Osteoblast (primary cell): ENCODE measurements around the gene TACC2. TPM values are rescaled to one million over a fixed set of nuclear protein-coding genes. Genes with fewer than 3 reads are reported as not detected.
"Not testable (repeated sequence)": the region's sequence is repeated elsewhere in the genome, so short reads cannot be mapped to it uniquely, and the experiment has no call there.

ENCODE experiments used
- DNase-seq: peaks from one replicate; pipeline ENCODE4 v3.0.0; 2011; ENCODE audit warnings: low spot score, mixed read lengths; ENCODE audit not compliant: insufficient read length; ENCODE audit errors: missing footprints
- H2AFZ ChIP-seq: 2 replicates; pipeline ENCODE4 v1.6.0; 2011; ENCODE audit warnings: mild to moderate bottlenecking, low read length
- H3K27ac ChIP-seq: 2 replicates; pipeline ENCODE4 v1.5.1; 2011; ENCODE audit warnings: mild to moderate bottlenecking, low read depth, low read length, moderate library complexity
- H3K27me3 ChIP-seq: 2 replicates; pipeline ENCODE4 v1.6.0; 2012; ENCODE audit warnings: mild to moderate bottlenecking, control low read depth, inconsistent platforms, low read length, moderate library complexity; ENCODE audit not compliant: insufficient read depth
- H3K36me3 ChIP-seq: 2 replicates; pipeline ENCODE4 v1.5.1; 2011; ENCODE audit warnings: mild to moderate bottlenecking, low read length, control low read depth, moderate library complexity; ENCODE audit not compliant: insufficient read depth
- H3K4me1 ChIP-seq: 2 replicates; pipeline ENCODE4 v1.5.1; 2011; ENCODE audit warnings: mild to moderate bottlenecking, low read length, control low read depth, moderate library complexity; ENCODE audit not compliant: insufficient read depth
- H3K4me2 ChIP-seq: 2 replicates; pipeline ENCODE4 v1.6.0; 2011; ENCODE audit warnings: mild to moderate bottlenecking, low read length; ENCODE audit not compliant: insufficient read depth
- H3K4me3 ChIP-seq: fragments of 200-600 bp; sonication (generic); 3 replicates; pipeline ENCODE4 v1.5.1; 2012; ENCODE audit warnings: mild to moderate bottlenecking, low read length, inconsistent platforms; ENCODE audit not compliant: insufficient read depth
- H3K79me2 ChIP-seq: 2 replicates; pipeline ENCODE4 v1.6.0; 2012; ENCODE audit warnings: mild to moderate bottlenecking, low read length, control low read depth, inconsistent platforms; ENCODE audit not compliant: insufficient read depth
- H3K9me3 ChIP-seq: 2 replicates; pipeline ENCODE4 v1.5.1; 2011; ENCODE audit warnings: low read depth, low read length, control low read depth
- H4K20me1 ChIP-seq: 2 replicates; pipeline ENCODE4 v1.6.0; 2012; ENCODE audit warnings: mild to moderate bottlenecking, low read length, control low read depth; ENCODE audit not compliant: insufficient read depth
- total RNA-seq: library from RNA; depleted of rRNA; stranded (reverse); fragments of >200 nt; gene quantifications from 2 replicates; pipeline ENCODE4 v1.2.3, GENCODE V29; 2012
- TF ChIP-seq, protein P1 (sequence below): IDR thresholded peaks from 2 replicates; pipeline ENCODE4 v1.5.1; 2011; ENCODE audit warnings: mild to moderate bottlenecking, low read depth, low read length, moderate library complexity; ENCODE audit errors: extremely low read depth

TACC2 gene
- total RNA-seq, 1 donor = 5.8 TPM

DNA sequence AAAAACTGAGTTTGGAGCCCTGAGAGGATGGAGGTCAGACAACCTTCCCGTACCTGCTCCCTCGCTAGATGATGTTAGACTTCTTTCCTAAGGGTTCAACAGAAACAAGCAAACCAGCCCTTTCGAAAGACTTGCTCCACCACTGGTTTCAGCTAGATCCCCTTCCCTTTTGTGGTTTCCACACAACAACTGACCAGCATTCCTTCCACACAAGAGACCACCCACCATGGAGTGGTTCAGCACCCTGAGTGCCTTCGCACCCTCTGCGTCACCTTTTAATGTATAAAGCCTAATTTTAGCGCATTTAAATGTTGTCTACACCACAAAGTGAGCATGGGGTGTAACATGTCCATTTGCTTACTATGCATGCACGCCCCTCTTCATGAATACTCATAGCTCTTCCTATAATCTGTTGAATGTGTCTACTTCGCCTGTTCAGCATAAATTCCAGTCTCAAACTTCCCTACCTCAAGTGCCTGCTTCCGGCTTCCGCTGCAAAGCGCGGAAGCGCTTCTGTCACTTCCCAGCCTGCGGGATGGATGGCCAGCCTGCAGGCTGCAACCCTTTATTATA, 69.0 kb downstream of the TACC2 start:
- H3K27me3 ChIP-seq = no peaks in the 10 kb centered on the region
- no peak overlapping the region for H3K4me2 ChIP-seq
- DNase-seq = no peak
- no peak overlapping the region for H2AFZ ChIP-seq
- no peaks in the 10 kb centered on the region for H3K36me3 ChIP-seq
- TF ChIP-seq, protein P1, sequence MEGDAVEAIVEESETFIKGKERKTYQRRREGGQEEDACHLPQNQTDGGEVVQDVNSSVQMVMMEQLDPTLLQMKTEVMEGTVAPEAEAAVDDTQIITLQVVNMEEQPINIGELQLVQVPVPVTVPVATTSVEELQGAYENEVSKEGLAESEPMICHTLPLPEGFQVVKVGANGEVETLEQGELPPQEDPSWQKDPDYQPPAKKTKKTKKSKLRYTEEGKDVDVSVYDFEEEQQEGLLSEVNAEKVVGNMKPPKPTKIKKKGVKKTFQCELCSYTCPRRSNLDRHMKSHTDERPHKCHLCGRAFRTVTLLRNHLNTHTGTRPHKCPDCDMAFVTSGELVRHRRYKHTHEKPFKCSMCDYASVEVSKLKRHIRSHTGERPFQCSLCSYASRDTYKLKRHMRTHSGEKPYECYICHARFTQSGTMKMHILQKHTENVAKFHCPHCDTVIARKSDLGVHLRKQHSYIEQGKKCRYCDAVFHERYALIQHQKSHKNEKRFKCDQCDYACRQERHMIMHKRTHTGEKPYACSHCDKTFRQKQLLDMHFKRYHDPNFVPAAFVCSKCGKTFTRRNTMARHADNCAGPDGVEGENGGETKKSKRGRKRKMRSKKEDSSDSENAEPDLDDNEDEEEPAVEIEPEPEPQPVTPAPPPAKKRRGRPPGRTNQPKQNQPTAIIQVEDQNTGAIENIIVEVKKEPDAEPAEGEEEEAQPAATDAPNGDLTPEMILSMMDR = no peak
- H3K4me1 ChIP-seq = peaks cover 3% of the 10 kb centered on the region
- no peaks in the 10 kb centered on the region for H3K9me3 ChIP-seq
- no peak overlapping the region for H3K4me3 ChIP-seq
- no peaks in the 10 kb centered on the region for H3K79me2 ChIP-seq
- H3K27ac ChIP-seq = no peak overlapping the region
- no peaks in the 10 kb centered on the region for H4K20me1 ChIP-seq

DNA sequence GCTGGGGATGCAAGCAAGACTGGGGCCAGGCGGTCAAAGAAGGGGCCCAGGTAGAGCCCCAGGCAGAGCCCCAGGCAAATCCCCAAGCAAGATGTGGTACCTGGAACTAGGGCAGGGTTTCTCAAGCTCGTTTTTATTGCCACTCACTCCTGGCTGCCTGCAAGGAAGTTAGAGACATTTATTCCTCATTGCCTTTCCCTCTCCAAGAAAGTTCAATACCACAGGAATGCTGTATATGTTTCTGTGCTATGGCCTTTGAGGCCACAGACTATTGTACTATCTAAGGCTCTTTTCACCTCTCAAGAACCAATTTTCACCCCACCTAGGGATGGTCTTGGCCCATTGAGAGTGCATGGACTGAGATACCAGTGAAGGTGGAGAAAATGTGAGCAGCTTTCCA, 71.3 kb downstream of the TACC2 start:
- Histone ChIP-seq H3K4me1 (peaks cover 9% of the 10 kb centered on the region), H3K27ac (no peak overlapping the region), H3K4me3 (no peak overlapping the region), H3K27me3 (no peaks in the 10 kb centered on the region), H3K79me2 (no peaks in the 10 kb centered on the region), H3K36me3 (no peaks in the 10 kb centered on the region), H4K20me1 (no peaks in the 10 kb centered on the region), H3K9me3 (no peaks in the 10 kb centered on the region), H2AFZ (no peak overlapping the region), H3K4me2 (no peak overlapping the region)
- TF ChIP-seq, protein P1 = no peak
- DNase-seq = no peak

DNA sequence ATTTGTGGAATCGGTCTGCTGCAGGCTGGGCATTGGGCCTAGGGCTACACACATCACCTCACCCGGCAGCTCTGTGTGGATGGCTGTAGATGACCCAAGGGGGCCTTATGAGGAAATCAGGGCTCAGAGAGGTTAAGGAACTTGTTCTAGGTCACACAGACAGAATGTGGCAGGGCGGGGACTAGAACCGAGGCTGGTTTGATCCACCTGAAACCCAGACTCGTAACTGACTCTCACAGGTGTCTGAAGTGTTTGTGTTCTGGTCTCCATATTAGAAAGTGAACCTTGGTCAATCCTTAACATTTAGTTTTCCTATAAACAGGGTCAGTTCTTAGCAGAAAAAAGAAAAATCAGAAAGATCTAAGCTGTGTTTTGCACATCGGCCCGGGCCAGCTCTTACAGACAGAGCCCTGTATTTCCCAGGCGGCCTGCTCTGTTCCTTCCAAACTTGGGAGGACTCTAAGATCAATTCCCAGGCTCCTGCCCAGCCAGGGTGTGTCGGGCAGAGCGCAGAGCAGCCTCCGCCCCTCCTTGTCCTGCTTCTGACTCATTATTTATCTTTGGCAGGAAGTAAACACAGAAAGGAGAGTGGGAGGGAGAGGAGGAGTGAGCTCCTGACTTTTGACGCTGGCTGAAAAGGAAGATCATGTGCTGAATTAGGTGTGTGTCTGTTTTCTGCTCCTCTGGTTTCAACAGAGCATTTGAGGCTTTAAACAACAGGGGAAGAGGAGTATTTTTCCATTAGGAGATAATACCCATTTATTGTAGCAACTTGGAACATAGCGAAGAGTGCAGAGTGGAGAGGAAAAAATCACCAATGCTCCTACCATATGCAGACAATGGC, 74.1 kb downstream of the TACC2 start:
- DNase-seq = peak; percentile 94
- H3K4me2 ChIP-seq = peak overlapping the region; percentile 51
- peak overlapping the region; percentile 17 for H2AFZ ChIP-seq
- no peaks in the 10 kb centered on the region for H3K27me3 ChIP-seq
- no peaks in the 10 kb centered on the region for H4K20me1 ChIP-seq
- no peak overlapping the region for H3K27ac ChIP-seq
- TF ChIP-seq, protein P1 = no peak
- no peaks in the 10 kb centered on the region for H3K36me3 ChIP-seq
- H3K79me2 ChIP-seq = no peaks in the 10 kb centered on the region
- peaks cover 9% of the 10 kb centered on the region for H3K4me1 ChIP-seq
- H3K9me3 ChIP-seq = no peaks in the 10 kb centered on the region
- H3K4me3 ChIP-seq = no peak overlapping the region

DNA sequence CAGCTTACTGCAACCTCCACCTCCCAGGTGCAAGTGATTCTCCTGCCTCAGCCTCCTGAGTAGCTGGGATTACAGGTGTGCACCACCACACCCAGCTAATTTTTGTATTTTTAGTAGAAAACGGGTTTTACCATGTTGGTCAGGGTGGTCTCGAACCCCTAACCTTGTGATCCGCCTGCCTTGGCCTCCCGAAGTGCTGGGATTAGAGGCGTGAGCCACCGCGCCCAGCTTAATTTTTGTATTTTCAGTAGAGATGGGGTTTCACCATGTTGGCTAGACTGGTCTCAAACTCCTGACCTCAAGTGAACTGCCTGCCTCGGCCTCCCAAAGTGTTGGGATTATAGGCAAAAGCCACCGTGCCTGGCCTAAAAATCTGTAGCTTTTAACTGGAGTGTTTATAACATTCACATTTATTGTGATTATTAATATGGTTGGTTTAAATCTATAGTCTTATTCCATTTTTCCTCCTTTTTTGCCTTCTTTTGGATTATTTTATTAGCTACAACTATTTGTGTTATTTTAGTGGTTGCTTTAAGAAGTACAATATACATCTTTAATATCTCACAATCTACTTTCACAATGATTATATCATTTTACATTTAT, 77.5 kb downstream of the TACC2 start:
- H4K20me1 ChIP-seq, H3K36me3 ChIP-seq, H3K4me3 ChIP-seq, H3K9me3 ChIP-seq, H3K4me2 ChIP-seq, H3K27ac ChIP-seq, DNase-seq, H3K4me1 ChIP-seq, H2AFZ ChIP-seq, H3K27me3 ChIP-seq, H3K79me2 ChIP-seq: not testable (repeated sequence)
